ENCODE results near the gene SPARC. TPM values are rescaled to one million over a fixed set of nuclear protein-coding genes. Genes with fewer than 3 reads are reported as not detected.
"Not testable (repeated sequence)": the region's sequence is repeated elsewhere in the genome, so short reads cannot be mapped to it uniquely, and the experiment has no call there.

The SPARC gene
- polyA plus RNA-seq, 1 of the 3 experiments (the other 2 are of a cell fraction): 1,115 TPM

GRCh38 chr5:151730381-151730780 is 43.7 kb upstream of the SPARC start:
- peaks cover 12% of the 10 kb centered on the region for H3F3A ChIP-seq (replicated peaks; ENCODE audit: insufficient read depth)
- H3K27ac ChIP-seq (ENCODE audit: low read depth in 2 of 2, low read length in 1 of 2): no peak overlapping the region
- H3K4me1 ChIP-seq (ENCODE audit: control insufficient read depth in 1 of 2, insufficient read depth in 2 of 2, low read depth in 1 of 2, low read length in 1 of 2): peaks cover 0 to 7% of the 10 kb centered on the region in 2 experiments; a peak in 2 of 4 replicates
- H3K4me3 ChIP-seq (ENCODE audit: low read depth in 2 of 2, low read length in 1 of 2): no peak overlapping the region
- POLR2A ChIA-PET: no interaction called here
- no peak overlapping the region for H3K4me2 ChIP-seq
- H4K20me1 ChIP-seq (ENCODE audit: insufficient read depth): no peaks in the 10 kb centered on the region
- H3K36me3 ChIP-seq (replicated peaks in 1 of 2; ENCODE audit: control insufficient read depth in 1 of 2, insufficient read depth in 2 of 2, low read length in 1 of 2): no peaks in the 10 kb centered on the region
- H3K9ac ChIP-seq: no peak overlapping the region
- H3K27me3 ChIP-seq (ENCODE audit: insufficient read depth): no peaks in the 10 kb centered on the region
- WGBS (ENCODE audit: low lambda C conversion rate): 82% methylated on average over 7 of the region's 7 CpGs
- no peaks in the 10 kb centered on the region for H3K9me2 ChIP-seq
- no peaks in the 10 kb centered on the region for H3K79me2 ChIP-seq (ENCODE audit: insufficient read depth)
- H2AFZ ChIP-seq (ENCODE audit: low read depth): no peak overlapping the region
- CTCF ChIA-PET: interaction anchor here (0.6 to 17.0 kb wide), 3 partner anchors 9 to 75 kb away, joined by 3 to 375 read pairs (median 8); no protein-coding TSS in a partner anchor
- H3K9me3 ChIP-seq: no peaks in the 10 kb centered on the region
- TF ChIP-seq RFX5 (IDR thresholded peaks at IDR 0.05; ENCODE audit: low read length): no peak
- TF ChIP-seq RXRA (IDR thresholded peaks at IDR 0.05; ENCODE audit: borderline replicate concordance, low read depth): no peak
- no peak for TF ChIP-seq MXI1 (IDR thresholded peaks at IDR 0.05; ENCODE audit: low read depth, low read length)
- TF ChIP-seq IRF3 (IDR thresholded peaks at IDR 0.05; ENCODE audit: low read depth, low read length): no peak
- no peak for TF ChIP-seq NRF1 (IDR thresholded peaks at IDR 0.05; ENCODE audit: low read depth, low read length)
- TF ChIP-seq FOXM1 (IDR thresholded peaks at IDR 0.05; ENCODE audit: low read depth): no peak
- no peak for TF ChIP-seq EP300 (IDR thresholded peaks at IDR 0.05; ENCODE audit: borderline replicate concordance in 1 of 2, low read depth in 1 of 2, low read length in 1 of 2)
- no peak for TF ChIP-seq POLR2AphosphoS5 (IDR thresholded peaks at IDR 0.05; ENCODE audit: low read depth, low read length)
- TF ChIP-seq SMC3 (IDR thresholded peaks at IDR 0.05; ENCODE audit: low read depth, low read length): no peak
- no peak for TF ChIP-seq NFIC (IDR thresholded peaks at IDR 0.05; ENCODE audit: borderline replicate concordance)
- no peak for DNase-seq

- not testable (repeated sequence) for DNase-seq; H3K27ac ChIP-seq (ENCODE audit: low read depth in 2 of 2, low read length in 1 of 2)
Observed at GRCh38 chr5:151729597-151729996, 42.9 kb upstream of the SPARC start.

GRCh38 chr5:151724360-151724759 is 37.6 kb upstream of the SPARC start:
- no peaks in the 10 kb centered on the region for H3K9me2 ChIP-seq
- no peak overlapping the region for H3K27ac ChIP-seq (ENCODE audit: low read depth in 2 of 2, low read length in 1 of 2)
- no peak overlapping the region for H3K9ac ChIP-seq
- no peaks in the 10 kb centered on the region for H3K36me3 ChIP-seq (replicated peaks in 1 of 2; ENCODE audit: control insufficient read depth in 1 of 2, insufficient read depth in 2 of 2, low read length in 1 of 2)
- CTCF ChIA-PET: interaction anchor here (3.3 kb wide), 1 partner anchor 65 kb away, joined by 11 read pairs; no protein-coding TSS in a partner anchor
- no peaks in the 10 kb centered on the region for H3K79me2 ChIP-seq (ENCODE audit: insufficient read depth)
- WGBS (ENCODE audit: low lambda C conversion rate): 89% methylated on average over 2 of the region's 2 CpGs
- H3K9me3 ChIP-seq: no peaks in the 10 kb centered on the region
- no peak overlapping the region for H3K4me2 ChIP-seq
- no peaks in the 10 kb centered on the region for H4K20me1 ChIP-seq (ENCODE audit: insufficient read depth)
- POLR2A ChIA-PET: no interaction called here
- no peak for DNase-seq
- H3K4me1 ChIP-seq (ENCODE audit: control insufficient read depth in 1 of 2, insufficient read depth in 2 of 2, low read depth in 1 of 2, low read length in 1 of 2): no peaks in the 10 kb centered on the region
- H3F3A ChIP-seq (replicated peaks; ENCODE audit: insufficient read depth): peaks cover 1% of the 10 kb centered on the region
- H3K27me3 ChIP-seq (ENCODE audit: insufficient read depth): no peaks in the 10 kb centered on the region
- H2AFZ ChIP-seq (ENCODE audit: low read depth): no peak overlapping the region
- no peak overlapping the region for H3K4me3 ChIP-seq (ENCODE audit: low read depth in 2 of 2, low read length in 1 of 2)
- no peak for TF ChIP-seq RAD21 (IDR thresholded peaks at IDR 0.05; ENCODE audit: low read length)
- TF ChIP-seq SMC3 (IDR thresholded peaks at IDR 0.05; ENCODE audit: low read depth, low read length): no peak
- TF ChIP-seq TCF12 (IDR thresholded peaks at IDR 0.05): no peak
- TF ChIP-seq ZBTB33 (IDR thresholded peaks at IDR 0.05; ENCODE audit: borderline replicate concordance, low read depth): no peak
- TF ChIP-seq RCOR1 (IDR thresholded peaks at IDR 0.05; ENCODE audit: low read length): no peak
- TF ChIP-seq ELF1 (IDR thresholded peaks at IDR 0.05): no peak
- no peak for TF ChIP-seq EZH2phosphoT487 (IDR thresholded peaks at IDR 0.05; ENCODE audit: borderline replicate concordance, low read depth)
- TF ChIP-seq USF2 (IDR thresholded peaks at IDR 0.05; ENCODE audit: borderline replicate concordance, low read depth, low read length): no peak

More at GRCh38 chr5:151729597-151729996, 42.9 kb upstream of the SPARC start:
- H3K4me3 ChIP-seq (ENCODE audit: low read depth in 2 of 2, low read length in 1 of 2); H3K36me3 ChIP-seq (replicated peaks in 1 of 2; ENCODE audit: control insufficient read depth in 1 of 2, insufficient read depth in 2 of 2, low read length in 1 of 2); H3K9ac ChIP-seq; H3K9me2 ChIP-seq; H3K27me3 ChIP-seq (ENCODE audit: insufficient read depth); H2AFZ ChIP-seq (ENCODE audit: low read depth); H3K4me2 ChIP-seq; POLR2A ChIA-PET; H3K9me3 ChIP-seq; H3K4me1 ChIP-seq (ENCODE audit: control insufficient read depth in 1 of 2, insufficient read depth in 2 of 2, low read depth in 1 of 2, low read length in 1 of 2); H4K20me1 ChIP-seq (ENCODE audit: insufficient read depth); H3K79me2 ChIP-seq (ENCODE audit: insufficient read depth): not testable (repeated sequence)
- H3F3A ChIP-seq (replicated peaks; ENCODE audit: insufficient read depth): peaks cover 12% of the 10 kb centered on the region
- CTCF ChIA-PET: interaction anchor here (17.0 kb wide), 1 partner anchor 75 kb away, joined by 375 read pairs; no protein-coding TSS in a partner anchor
- WGBS (ENCODE audit: low lambda C conversion rate): 39% methylated on average over 5 of the region's 5 CpGs
